Caco-2 (cell line): ENCODE results near the gene WWOX. TPM values are rescaled to one million over a fixed set of nuclear protein-coding genes. Genes with fewer than 3 reads are reported as not detected.

Source experiments
- BruUV-seq: library from RNA; stranded (reverse); fragments of 400-500 nt; replicated peaks from 2 replicates; lab custom pipeline; 2021; lab: Mats Ljungman, UMichigan
- CTCF ChIA-PET: fragments of 300-600 bp; sonication (Branson Sonifier 250); formaldehyde crosslinking; loops from one replicate; lab custom pipeline; 2022; ENCODE audit warnings: antibody characterized with exemption; lab: Charles Lee
- POLR2A ChIA-PET: fragments of 300-600 bp; sonication (Branson Sonifier 250); formaldehyde crosslinking; loops from one replicate; lab custom pipeline; 2022; ENCODE audit warnings: antibody characterized with exemption; lab: Charles Lee
- DNase-seq, 2 experiments: peaks; one replicate each; pipeline versions ENCODE4 v3.0.0 to v3.0.0-alpha.2; 2020 to 2022
- H3K27me3 ChIP-seq: replicated peaks from 2 replicates; pipeline ENCODE4 v1.6.0; 2011; ENCODE audit warnings: low read length; ENCODE audit not compliant: control insufficient read depth, insufficient read depth
- H3K36me3 ChIP-seq: 2 replicates; pipeline ENCODE4 v1.5.1; 2011; ENCODE audit warnings: low read length; ENCODE audit not compliant: control insufficient read depth, insufficient read depth
- H3K4me1 ChIP-seq: fragments of 250-450 bp; sonication (Bioruptor Pico); 2 replicates; pipeline ENCODE4 v1.5.1; 2020; ENCODE audit warnings: mild to moderate bottlenecking
- H3K4me3 ChIP-seq: 2 replicates; pipeline ENCODE4 v1.5.1; 2011; ENCODE audit warnings: low read depth, mild to moderate bottlenecking, control low read depth, low read length
- H3K9me3 ChIP-seq: fragments of 250-450 bp; sonication (Bioruptor Pico); 2 replicates; pipeline ENCODE4 v1.5.1; 2020; ENCODE audit warnings: mild to moderate bottlenecking, moderate library complexity
- H3K27ac Mint-ChIP-seq: one replicate; pipeline ENCODE4 v1.8.0; 2022; ENCODE audit warnings: mixed read lengths; ENCODE audit not compliant: unreplicated experiment
- H3K27me3 Mint-ChIP-seq: one replicate; pipeline ENCODE4 v1.8.0; 2022; ENCODE audit warnings: mixed read lengths; ENCODE audit not compliant: insufficient read depth, unreplicated experiment
- H3K36me3 Mint-ChIP-seq: one replicate; pipeline ENCODE4 v1.8.0; 2022; ENCODE audit warnings: mild to moderate bottlenecking, mixed read lengths; ENCODE audit not compliant: insufficient read depth, unreplicated experiment
- H3K4me1 Mint-ChIP-seq: one replicate; pipeline ENCODE4 v1.8.0; 2022; ENCODE audit warnings: low read depth, mixed read lengths; ENCODE audit not compliant: unreplicated experiment
- H3K4me3 Mint-ChIP-seq: one replicate; pipeline ENCODE4 v1.8.0; 2022; ENCODE audit warnings: mild to moderate bottlenecking, moderate library complexity, mixed read lengths; ENCODE audit not compliant: unreplicated experiment
- H3K9me3 Mint-ChIP-seq: one replicate; pipeline ENCODE4 v1.8.0; 2022; ENCODE audit warnings: mixed read lengths; ENCODE audit not compliant: unreplicated experiment
- intact Hi-C: fragments of 100-400 bp; cut with micrococcal nuclease; formaldehyde crosslinking; loops from one replicate; pipeline ENCODE4 v1.10.0; 2022; ENCODE audit not compliant: unreplicated experiment
- total RNA-seq: library from RNA; stranded (reverse); gene quantifications from 2 replicates; pipeline ENCODE4 v1.2.3, GENCODE V29; 2022
- TF ChIP-seq, protein P1 (sequence below), 2 experiments: fragments of 200-600 bp in 1 of 2; IDR thresholded peaks; 1 replicate in 1 of 2; 2 replicates in 1 of 2; pipeline versions ENCODE4 v1.5.1 to v1.8.0; 2011 to 2022; ENCODE audit warnings: antibody characterized with exemption in 1 of 2, control low read depth in 1 of 2, inconsistent platforms in 1 of 2, low read depth in 1 of 2, low read length in 1 of 2, mild to moderate bottlenecking in 1 of 2, moderate library complexity in 1 of 2; ENCODE audit not compliant: insufficient read depth in 1 of 2, severe bottlenecking in 1 of 2, unreplicated experiment in 1 of 2

Gene WWOX
- total RNA-seq, 1 experiment from 2014 or later = 45.0 TPM

DNA sequence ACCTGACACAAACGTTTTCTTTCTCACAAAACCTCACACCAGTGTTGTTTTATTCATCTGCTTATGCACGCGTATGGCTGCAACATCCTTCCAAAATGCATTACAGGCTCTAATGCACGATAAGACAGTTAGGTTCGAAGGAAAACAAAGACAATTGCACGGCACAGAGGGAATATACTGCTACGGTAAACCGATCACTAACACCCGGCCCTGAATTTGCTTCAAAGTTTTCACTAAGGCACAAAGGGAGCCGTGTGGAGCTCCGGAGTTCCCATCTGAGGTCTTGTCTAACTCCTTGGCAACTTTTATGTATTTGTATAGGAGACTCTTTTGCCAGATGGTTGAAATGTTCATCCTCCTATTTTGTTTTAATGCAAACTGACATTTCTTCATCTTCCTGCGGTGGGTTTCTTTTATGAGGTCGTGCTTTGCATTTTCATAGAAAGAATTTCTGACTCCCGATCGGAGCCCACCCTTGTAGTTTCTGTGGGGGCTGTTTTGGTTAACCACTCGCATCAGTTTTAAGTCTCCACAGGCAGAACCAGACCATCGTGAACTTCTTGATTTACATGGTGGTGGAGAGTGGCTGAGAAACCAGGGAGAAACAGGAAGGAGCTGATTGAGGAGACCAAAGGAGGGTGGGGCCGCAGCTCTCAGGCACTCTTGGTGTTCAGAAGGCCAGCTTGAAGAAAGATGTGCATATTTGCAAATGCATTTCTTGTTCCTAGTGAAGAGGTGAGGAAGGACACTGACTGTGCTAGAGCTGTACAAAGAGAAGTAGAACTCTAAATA lies 984.2 kb downstream of the WWOX start:
- Histone ChIP-seq H3K4me3 (no peak overlapping the region), H3K36me3 (no peaks in the 10 kb centered on the region), H3K27me3 (no peaks in the 10 kb centered on the region), H3K9me3 (no peaks in the 10 kb centered on the region), H3K4me1 (peaks cover 18% of the 10 kb centered on the region)
- H3K27me3 Mint-ChIP-seq = no peaks in the 10 kb centered on the region
- BruUV-seq = no TSS peak
- ChIA-PET POLR2A (no interaction called here), CTCF (no interaction called here)
- no peaks in the 10 kb centered on the region for H3K4me1 Mint-ChIP-seq
- H3K9me3 Mint-ChIP-seq = no peaks in the 10 kb centered on the region
- TF ChIP-seq, protein P1, sequence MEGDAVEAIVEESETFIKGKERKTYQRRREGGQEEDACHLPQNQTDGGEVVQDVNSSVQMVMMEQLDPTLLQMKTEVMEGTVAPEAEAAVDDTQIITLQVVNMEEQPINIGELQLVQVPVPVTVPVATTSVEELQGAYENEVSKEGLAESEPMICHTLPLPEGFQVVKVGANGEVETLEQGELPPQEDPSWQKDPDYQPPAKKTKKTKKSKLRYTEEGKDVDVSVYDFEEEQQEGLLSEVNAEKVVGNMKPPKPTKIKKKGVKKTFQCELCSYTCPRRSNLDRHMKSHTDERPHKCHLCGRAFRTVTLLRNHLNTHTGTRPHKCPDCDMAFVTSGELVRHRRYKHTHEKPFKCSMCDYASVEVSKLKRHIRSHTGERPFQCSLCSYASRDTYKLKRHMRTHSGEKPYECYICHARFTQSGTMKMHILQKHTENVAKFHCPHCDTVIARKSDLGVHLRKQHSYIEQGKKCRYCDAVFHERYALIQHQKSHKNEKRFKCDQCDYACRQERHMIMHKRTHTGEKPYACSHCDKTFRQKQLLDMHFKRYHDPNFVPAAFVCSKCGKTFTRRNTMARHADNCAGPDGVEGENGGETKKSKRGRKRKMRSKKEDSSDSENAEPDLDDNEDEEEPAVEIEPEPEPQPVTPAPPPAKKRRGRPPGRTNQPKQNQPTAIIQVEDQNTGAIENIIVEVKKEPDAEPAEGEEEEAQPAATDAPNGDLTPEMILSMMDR (IDR thresholded peaks at IDR 0.05; ENCODE audit: insufficient read depth in 1 of 2, low read depth in 1 of 2, low read length in 1 of 2, severe bottlenecking in 1 of 2, unreplicated experiment in 1 of 2) = no peak
- intact Hi-C loops = no loop called here
- DNase-seq = no peak
- no peak overlapping the region for H3K4me3 Mint-ChIP-seq
- H3K36me3 Mint-ChIP-seq = no peaks in the 10 kb centered on the region
- H3K27ac Mint-ChIP-seq = no peak overlapping the region

DNA sequence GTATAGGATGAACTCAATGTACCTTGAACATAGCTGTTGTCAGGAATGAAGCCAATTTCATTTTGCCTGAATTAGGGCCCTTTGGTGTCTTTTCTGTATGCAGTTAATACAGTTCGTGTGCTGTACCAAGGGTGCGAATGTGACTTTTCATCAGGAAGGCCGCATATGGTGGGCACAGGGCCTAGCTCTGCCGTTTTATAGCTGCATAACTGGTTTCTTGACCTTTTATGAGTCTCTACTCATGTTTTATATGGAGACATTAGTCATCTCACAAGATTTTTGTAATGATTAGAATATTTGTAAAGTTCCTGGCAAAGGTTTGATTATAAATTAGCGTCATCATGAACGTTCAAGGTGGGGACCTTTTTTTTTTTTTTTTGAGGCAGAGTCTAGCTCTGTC lies 989.5 kb downstream of the WWOX start:
- intact Hi-C loops = no loop called here
- H3K4me1 ChIP-seq = no peaks in the 10 kb centered on the region
- Mint-ChIP-seq H3K36me3 (no peaks in the 10 kb centered on the region), H3K27ac (no peak overlapping the region), H3K4me3 (no peak overlapping the region), H3K27me3 (no peaks in the 10 kb centered on the region), H3K9me3 (peaks cover 13% of the 10 kb centered on the region), H3K4me1 (no peaks in the 10 kb centered on the region)
- TF ChIP-seq, protein P1 (IDR thresholded peaks at IDR 0.05; ENCODE audit: insufficient read depth in 1 of 2, low read depth in 1 of 2, low read length in 1 of 2, severe bottlenecking in 1 of 2, unreplicated experiment in 1 of 2) = no peak
- H3K9me3 ChIP-seq = no peaks in the 10 kb centered on the region
- BruUV-seq = no TSS peak
- ChIA-PET POLR2A (no interaction called here), CTCF (interaction anchor here (0.6 kb wide), 1 partner anchor 14 kb away, joined by 3 read pairs; no protein-coding TSS in a partner anchor)
- H3K4me3 ChIP-seq = no peak overlapping the region
- DNase-seq = no peak
- no peaks in the 10 kb centered on the region for H3K27me3 ChIP-seq
- no peaks in the 10 kb centered on the region for H3K36me3 ChIP-seq

DNA sequence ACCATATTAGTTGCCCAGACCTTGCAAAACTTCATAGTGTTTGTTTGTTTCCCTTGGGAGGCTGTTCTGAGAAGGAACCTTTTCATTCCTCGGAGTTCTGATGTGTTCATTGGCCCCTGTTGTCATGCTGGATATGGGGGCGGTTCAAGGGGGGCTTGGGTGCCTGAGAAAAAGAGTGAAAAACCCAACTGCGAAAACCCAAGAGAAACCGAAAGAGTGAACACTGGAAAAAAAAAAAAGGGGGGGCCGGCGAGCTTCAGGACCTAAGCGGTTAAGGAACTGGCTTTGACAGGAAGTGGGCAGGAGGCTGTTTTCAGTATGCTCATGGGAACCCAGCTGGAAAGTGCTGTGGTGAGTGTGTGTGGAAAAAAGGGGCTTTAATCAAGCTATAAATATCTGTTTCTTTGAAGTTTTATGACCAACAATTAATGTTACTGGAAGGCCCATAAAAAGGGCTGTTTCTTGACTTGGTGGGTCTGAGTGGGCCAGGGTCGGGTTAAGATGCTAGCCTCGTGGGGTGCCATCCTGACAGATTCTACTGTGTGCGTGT lies 990.4 kb downstream of the WWOX start:
- CTCF ChIA-PET = no interaction called here
- no peaks in the 10 kb centered on the region for H3K27me3 ChIP-seq
- TF ChIP-seq, protein P1 (IDR thresholded peaks at IDR 0.05; ENCODE audit: insufficient read depth in 1 of 2, low read depth in 1 of 2, low read length in 1 of 2, severe bottlenecking in 1 of 2, unreplicated experiment in 1 of 2) = no peak
- Mint-ChIP-seq H3K27ac (no peak overlapping the region), H3K9me3 (peaks cover 13% of the 10 kb centered on the region), H3K4me3 (no peak overlapping the region), H3K27me3 (no peaks in the 10 kb centered on the region), H3K4me1 (no peaks in the 10 kb centered on the region), H3K36me3 (no peaks in the 10 kb centered on the region)
- BruUV-seq = no TSS peak
- no peaks in the 10 kb centered on the region for H3K9me3 ChIP-seq
- no peaks in the 10 kb centered on the region for H3K4me1 ChIP-seq
- no peak overlapping the region for H3K4me3 ChIP-seq
- DNase-seq = no peak
- POLR2A ChIA-PET = no interaction called here
- no peaks in the 10 kb centered on the region for H3K36me3 ChIP-seq
- intact Hi-C loops = no loop called here
